SK-N-SH (cell line): Measurements from ENCODE around the gene FGF10. TPM values are rescaled to one million over a fixed set of nuclear protein-coding genes. Genes with fewer than 3 reads are reported as not detected.

Experiments
- CTCF ChIA-PET: fragments of 300-600, 350-600 bp; formaldehyde crosslinking; extraction: SDS; loops from one replicate; lab custom pipeline; 2021; lab: Yijun Ruan, JAX
- POLR2A ChIA-PET: fragments of 350-600 bp; sonication (Branson Sonifier 250); formaldehyde crosslinking; extraction: SDS; loops from one replicate; lab custom pipeline; 2020; ENCODE audit warnings: antibody characterized with exemption, inconsistent platforms; lab: Yijun Ruan, JAX
- DNase-seq: peaks from one replicate; pipeline ENCODE4 v3.0.0; 2012
- H2AFZ ChIP-seq: fragments of 200-600 bp; sonication (generic); 2 replicates; pipeline ENCODE4 v1.8.1; 2016; ENCODE audit warnings: antibody characterized with exemption, mild to moderate bottlenecking, low read depth
- H3F3A ChIP-seq: fragments of 200-600 bp; sonication (generic); replicated peaks from 2 replicates; pipeline ENCODE3; 2016; ENCODE audit warnings: antibody characterized with exemption, mild to moderate bottlenecking; ENCODE audit not compliant: insufficient read depth
- H3K27ac ChIP-seq, 2 experiments: fragments of 200-500 bp in 1 of 2; fragments of 200-600 bp in 1 of 2; sonication (Bioruptor generic) in 1 of 2; sonication (generic), shearing (Covaris generic) in 1 of 2; 2 replicates each; pipeline versions ENCODE4 v1.5.1 to v1.6.1; 2014 to 2016; ENCODE audit warnings: low read depth in 2 of 2, inconsistent platforms in 1 of 2, low read length in 1 of 2, mild to moderate bottlenecking in 1 of 2, mixed read lengths in 1 of 2
- H3K27me3 ChIP-seq: fragments of 200-600 bp; sonication (generic), shearing (Covaris generic); 2 replicates; pipeline ENCODE4 v1.6.1; 2016; ENCODE audit warnings: mixed run types; ENCODE audit not compliant: insufficient read depth
- H3K36me3 ChIP-seq, 2 experiments: fragments of 200-500 bp in 1 of 2; fragments of 200-600 bp in 1 of 2; sonication (Bioruptor generic) in 1 of 2; sonication (generic) in 1 of 2; replicated peaks in 1 of 2; 2 replicates each; pipeline versions ENCODE3 to v1.5.1; 2014 to 2016; ENCODE audit warnings: low read length in 1 of 2, mild to moderate bottlenecking in 1 of 2; ENCODE audit not compliant: insufficient read depth in 2 of 2, control insufficient read depth in 1 of 2
- H3K4me1 ChIP-seq, 2 experiments: fragments of 200-500 bp in 1 of 2; fragments of 200-600 bp in 1 of 2; sonication (Bioruptor generic) in 1 of 2; sonication (generic), shearing (Covaris generic) in 1 of 2; 2 replicates each; pipeline versions ENCODE4 v1.5.1 to v1.6.1; 2014 to 2016; ENCODE audit warnings: low read depth in 1 of 2, low read length in 1 of 2, mixed run types in 1 of 2; ENCODE audit not compliant: insufficient read depth in 2 of 2, control insufficient read depth in 1 of 2
- H3K4me2 ChIP-seq: fragments of 200-600 bp; sonication (generic), shearing (Covaris generic); 2 replicates; pipeline ENCODE4 v1.6.1; 2017; ENCODE audit warnings: mixed run types
- H3K4me3 ChIP-seq, 2 experiments: fragments of 200-500 bp in 1 of 2; fragments of 200-600 bp in 1 of 2; sonication (Bioruptor generic) in 1 of 2; sonication (generic), shearing (Covaris generic) in 1 of 2; 2 replicates each; pipeline versions ENCODE4 v1.5.1 to v1.8.1; 2014 to 2016; ENCODE audit warnings: low read depth in 2 of 2, inconsistent platforms in 1 of 2, low read length in 1 of 2, mild to moderate bottlenecking in 1 of 2, mixed read lengths in 1 of 2, moderate library complexity in 1 of 2
- H3K79me2 ChIP-seq: fragments of 200-600 bp; sonication (generic); 2 replicates; pipeline ENCODE4 v1.8.1; 2017; ENCODE audit warnings: mild to moderate bottlenecking; ENCODE audit not compliant: insufficient read depth
- H3K9ac ChIP-seq: fragments of 200-600 bp; sonication (generic); 2 replicates; pipeline ENCODE4 v1.6.1; 2017; ENCODE audit warnings: mixed run types
- H3K9me2 ChIP-seq: fragments of 200-600 bp; sonication (generic); 2 replicates; pipeline ENCODE4 v1.6.1; 2017; ENCODE audit warnings: mixed run types
- H3K9me3 ChIP-seq: fragments of 200-600 bp; sonication (generic); 2 replicates; pipeline ENCODE4 v1.6.1; 2017; ENCODE audit warnings: mixed run types, mild to moderate bottlenecking, moderate library complexity
- H4K20me1 ChIP-seq: fragments of 200-600 bp; sonication (generic); 2 replicates; pipeline ENCODE4 v1.6.1; 2017; ENCODE audit warnings: mild to moderate bottlenecking, mixed run types; ENCODE audit not compliant: insufficient read depth
- ELF1 ChIP-seq: IDR thresholded peaks from 2 replicates; pipeline ENCODE4 v1.4.0; 2012
- EP300 ChIP-seq, 2 experiments: IDR thresholded peaks; 2 replicates each; pipeline versions ENCODE4 v1.4.0 to v1.6.1; 2012; ENCODE audit warnings: borderline replicate concordance in 1 of 2, low read depth in 1 of 2, low read length in 1 of 2
- EZH2phosphoT487 ChIP-seq: fragments of 200-600 bp; sonication (generic); IDR thresholded peaks from 2 replicates; pipeline ENCODE4 v1.6.1; 2017; ENCODE audit warnings: low read depth, mixed run types, mild to moderate bottlenecking, antibody characterized with exemption, moderate library complexity, borderline replicate concordance
- FOXM1 ChIP-seq: IDR thresholded peaks from 2 replicates; pipeline ENCODE4 v1.4.0; 2012; ENCODE audit warnings: low read depth, mild to moderate bottlenecking
- GABPA ChIP-seq: IDR thresholded peaks from 2 replicates; pipeline ENCODE4 v1.4.0; 2012; ENCODE audit warnings: low read depth, mild to moderate bottlenecking
- JUND ChIP-seq: IDR thresholded peaks from 2 replicates; pipeline ENCODE4 v1.4.0; 2012
- NRF1 ChIP-seq: IDR thresholded peaks from 2 replicates; pipeline ENCODE4 v1.6.1; 2012; ENCODE audit warnings: low read depth, mild to moderate bottlenecking, low read length
- TAF1 ChIP-seq: IDR thresholded peaks from 2 replicates; pipeline ENCODE4 v1.6.1; 2012; ENCODE audit warnings: low read depth, mild to moderate bottlenecking, low read length, moderate library complexity, borderline replicate concordance
- TCF12 ChIP-seq: IDR thresholded peaks from 2 replicates; pipeline ENCODE4 v1.4.0; 2012
- polyA plus RNA-seq, 3 experiments: library from polyadenylated mRNA; depleted of rRNA; stranded (reverse); fragments of >200 nt; gene quantifications; 2 replicates each; pipeline ENCODE4 v1.2.3, GENCODE V29; 2012
- TF ChIP-seq, protein P1 (sequence below): IDR thresholded peaks from 2 replicates; pipeline ENCODE4 v1.4.0; 2012; ENCODE audit warnings: low read depth, borderline replicate concordance
- TF ChIP-seq, protein P2 (sequence below): fragments of 150-350 bp; IDR thresholded peaks from 2 replicates; pipeline ENCODE4 v1.6.1; 2016; ENCODE audit warnings: mild to moderate bottlenecking, low read depth, low read length
- TF ChIP-seq, protein P3 (sequence below): IDR thresholded peaks from 2 replicates; pipeline ENCODE4 v1.4.0; 2012; ENCODE audit warnings: low read depth, borderline replicate concordance
- TF ChIP-seq, protein P4 (sequence below): IDR thresholded peaks from 2 replicates; pipeline ENCODE4; 2012
- TF ChIP-seq, protein P5 (sequence below): fragments of 200-600 bp; sonication (generic); IDR thresholded peaks from 2 replicates; pipeline ENCODE4 v1.6.1; 2017; ENCODE audit warnings: antibody characterized with exemption, mild to moderate bottlenecking, moderate library complexity

Gene FGF10
- polyA plus RNA-seq, 1 of the 3 experiments (the other 2 are of a cell fraction), result not detected

DNA sequence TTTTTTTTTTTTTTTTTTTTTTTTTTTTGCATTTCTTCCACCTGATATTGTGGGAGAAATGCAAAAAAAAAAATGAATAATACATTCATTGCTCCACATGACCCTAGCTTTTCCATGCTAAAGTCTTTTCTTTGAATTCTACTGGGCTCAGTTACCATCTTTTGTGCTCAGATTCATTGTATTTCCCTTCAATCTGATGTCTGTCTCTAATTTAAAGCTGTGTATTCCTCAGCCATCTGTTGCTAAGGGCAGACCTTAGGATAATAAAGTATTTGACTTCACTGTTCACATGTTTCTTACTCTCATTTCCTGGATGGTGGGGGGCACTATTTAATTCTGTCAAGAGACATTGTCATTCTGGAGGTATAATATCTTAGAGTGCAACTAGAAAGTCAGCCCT, 123.5 kb downstream of the FGF10 start:
- Histone ChIP-seq H3K9ac (no peak overlapping the region), H2AFZ (no peak overlapping the region), H3K4me1 (no peaks in the 10 kb centered on the region), H3K9me2 (no peaks in the 10 kb centered on the region), H3F3A (no peaks in the 10 kb centered on the region), H3K36me3 (no peaks in the 10 kb centered on the region), H4K20me1 (no peaks in the 10 kb centered on the region), H3K27ac (no peak overlapping the region), H3K9me3 (no peaks in the 10 kb centered on the region), H3K4me3 (no peak overlapping the region), H3K79me2 (no peaks in the 10 kb centered on the region), H3K4me2 (no peak overlapping the region), H3K27me3 (no peaks in the 10 kb centered on the region)
- TF ChIP-seq JUND, result no peak
- TF ChIP-seq EP300 (IDR thresholded peaks at IDR 0.05; ENCODE audit: borderline replicate concordance in 1 of 2, low read depth in 1 of 2, low read length in 1 of 2), result no peak
- TF ChIP-seq, protein P1, sequence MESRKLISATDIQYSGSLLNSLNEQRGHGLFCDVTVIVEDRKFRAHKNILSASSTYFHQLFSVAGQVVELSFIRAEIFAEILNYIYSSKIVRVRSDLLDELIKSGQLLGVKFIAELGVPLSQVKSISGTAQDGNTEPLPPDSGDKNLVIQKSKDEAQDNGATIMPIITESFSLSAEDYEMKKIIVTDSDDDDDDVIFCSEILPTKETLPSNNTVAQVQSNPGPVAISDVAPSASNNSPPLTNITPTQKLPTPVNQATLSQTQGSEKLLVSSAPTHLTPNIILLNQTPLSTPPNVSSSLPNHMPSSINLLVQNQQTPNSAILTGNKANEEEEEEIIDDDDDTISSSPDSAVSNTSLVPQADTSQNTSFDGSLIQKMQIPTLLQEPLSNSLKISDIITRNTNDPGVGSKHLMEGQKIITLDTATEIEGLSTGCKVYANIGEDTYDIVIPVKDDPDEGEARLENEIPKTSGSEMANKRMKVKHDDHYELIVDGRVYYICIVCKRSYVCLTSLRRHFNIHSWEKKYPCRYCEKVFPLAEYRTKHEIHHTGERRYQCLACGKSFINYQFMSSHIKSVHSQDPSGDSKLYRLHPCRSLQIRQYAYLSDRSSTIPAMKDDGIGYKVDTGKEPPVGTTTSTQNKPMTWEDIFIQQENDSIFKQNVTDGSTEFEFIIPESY, result no peak
- TF ChIP-seq TCF12, result no peak
- TF ChIP-seq TAF1, result no peak
- TF ChIP-seq ELF1, result no peak
- no peak for TF ChIP-seq EZH2phosphoT487
- TF ChIP-seq, protein P2, sequence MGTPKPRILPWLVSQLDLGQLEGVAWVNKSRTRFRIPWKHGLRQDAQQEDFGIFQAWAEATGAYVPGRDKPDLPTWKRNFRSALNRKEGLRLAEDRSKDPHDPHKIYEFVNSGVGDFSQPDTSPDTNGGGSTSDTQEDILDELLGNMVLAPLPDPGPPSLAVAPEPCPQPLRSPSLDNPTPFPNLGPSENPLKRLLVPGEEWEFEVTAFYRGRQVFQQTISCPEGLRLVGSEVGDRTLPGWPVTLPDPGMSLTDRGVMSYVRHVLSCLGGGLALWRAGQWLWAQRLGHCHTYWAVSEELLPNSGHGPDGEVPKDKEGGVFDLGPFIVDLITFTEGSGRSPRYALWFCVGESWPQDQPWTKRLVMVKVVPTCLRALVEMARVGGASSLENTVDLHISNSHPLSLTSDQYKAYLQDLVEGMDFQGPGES, result no peak
- TF ChIP-seq, protein P3, sequence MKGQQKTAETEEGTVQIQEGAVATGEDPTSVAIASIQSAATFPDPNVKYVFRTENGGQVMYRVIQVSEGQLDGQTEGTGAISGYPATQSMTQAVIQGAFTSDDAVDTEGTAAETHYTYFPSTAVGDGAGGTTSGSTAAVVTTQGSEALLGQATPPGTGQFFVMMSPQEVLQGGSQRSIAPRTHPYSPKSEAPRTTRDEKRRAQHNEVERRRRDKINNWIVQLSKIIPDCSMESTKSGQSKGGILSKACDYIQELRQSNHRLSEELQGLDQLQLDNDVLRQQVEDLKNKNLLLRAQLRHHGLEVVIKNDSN, result no peak
- TF ChIP-seq NRF1, result no peak
- TF ChIP-seq, protein P4, sequence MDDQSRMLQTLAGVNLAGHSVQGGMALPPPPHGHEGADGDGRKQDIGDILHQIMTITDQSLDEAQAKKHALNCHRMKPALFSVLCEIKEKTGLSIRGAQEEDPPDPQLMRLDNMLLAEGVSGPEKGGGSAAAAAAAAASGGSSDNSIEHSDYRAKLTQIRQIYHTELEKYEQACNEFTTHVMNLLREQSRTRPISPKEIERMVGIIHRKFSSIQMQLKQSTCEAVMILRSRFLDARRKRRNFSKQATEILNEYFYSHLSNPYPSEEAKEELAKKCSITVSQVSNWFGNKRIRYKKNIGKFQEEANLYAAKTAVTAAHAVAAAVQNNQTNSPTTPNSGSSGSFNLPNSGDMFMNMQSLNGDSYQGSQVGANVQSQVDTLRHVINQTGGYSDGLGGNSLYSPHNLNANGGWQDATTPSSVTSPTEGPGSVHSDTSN, result no peak
- TF ChIP-seq, protein P5, sequence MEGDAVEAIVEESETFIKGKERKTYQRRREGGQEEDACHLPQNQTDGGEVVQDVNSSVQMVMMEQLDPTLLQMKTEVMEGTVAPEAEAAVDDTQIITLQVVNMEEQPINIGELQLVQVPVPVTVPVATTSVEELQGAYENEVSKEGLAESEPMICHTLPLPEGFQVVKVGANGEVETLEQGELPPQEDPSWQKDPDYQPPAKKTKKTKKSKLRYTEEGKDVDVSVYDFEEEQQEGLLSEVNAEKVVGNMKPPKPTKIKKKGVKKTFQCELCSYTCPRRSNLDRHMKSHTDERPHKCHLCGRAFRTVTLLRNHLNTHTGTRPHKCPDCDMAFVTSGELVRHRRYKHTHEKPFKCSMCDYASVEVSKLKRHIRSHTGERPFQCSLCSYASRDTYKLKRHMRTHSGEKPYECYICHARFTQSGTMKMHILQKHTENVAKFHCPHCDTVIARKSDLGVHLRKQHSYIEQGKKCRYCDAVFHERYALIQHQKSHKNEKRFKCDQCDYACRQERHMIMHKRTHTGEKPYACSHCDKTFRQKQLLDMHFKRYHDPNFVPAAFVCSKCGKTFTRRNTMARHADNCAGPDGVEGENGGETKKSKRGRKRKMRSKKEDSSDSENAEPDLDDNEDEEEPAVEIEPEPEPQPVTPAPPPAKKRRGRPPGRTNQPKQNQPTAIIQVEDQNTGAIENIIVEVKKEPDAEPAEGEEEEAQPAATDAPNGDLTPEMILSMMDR, result no peak
- TF ChIP-seq GABPA, result no peak
- no peak for TF ChIP-seq FOXM1
- no peak for DNase-seq
- POLR2A ChIA-PET, result no interaction called here
- CTCF ChIA-PET, result no interaction called here
